Fibroblast of gingiva (primary cell): ENCODE measurements around the gene FBXO31.
A peak's percentile ranks its signal among the peaks of the same experiment; 100 is the strongest.
"Not testable (repeated sequence)": the region's sequence is repeated elsewhere in the genome, so short reads cannot be mapped to it uniquely, and the experiment has no call there.

Source experiments
- DNase-seq: peaks from one replicate; pipeline ENCODE4 v3.0.0-alpha.2; 2011; ENCODE audit warnings: low read depth

The FBXO31 gene

DNA sequence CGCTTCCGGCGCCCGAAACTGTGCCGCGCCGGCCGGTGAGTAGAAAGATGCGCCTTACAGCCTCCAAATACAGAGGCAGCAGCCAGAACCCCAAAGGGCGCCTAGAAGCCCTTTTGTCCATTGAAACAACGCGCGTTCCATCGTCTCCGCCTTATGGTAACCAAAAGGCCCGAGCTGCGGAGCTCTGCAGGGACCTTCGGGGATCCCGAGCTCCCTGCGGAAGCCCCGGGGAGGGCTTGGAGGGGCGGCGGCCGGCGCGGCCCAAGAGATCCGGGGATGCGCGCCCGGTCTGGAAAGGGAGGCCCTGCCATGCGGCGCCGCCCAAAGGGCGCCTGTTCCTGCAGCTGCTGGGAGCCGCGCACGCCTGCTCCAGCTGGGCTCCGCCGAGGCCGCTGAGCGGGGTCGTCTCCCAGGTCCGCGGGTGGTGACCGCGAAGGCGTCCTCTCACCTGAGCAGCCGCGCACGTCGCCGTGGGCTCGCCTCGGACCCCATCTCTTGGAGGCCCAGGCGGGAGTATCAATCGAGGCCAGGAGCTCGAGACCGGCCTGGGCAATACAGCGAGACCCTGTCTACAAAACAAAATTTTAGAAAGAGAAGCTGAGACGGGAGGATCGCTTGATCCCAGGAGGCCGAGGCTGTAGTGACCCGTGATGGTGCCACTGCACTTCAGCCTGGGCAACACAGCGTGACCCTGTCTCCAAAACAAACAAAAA, 742 bp upstream of the FBXO31 start:
- no peak for DNase-seq

- no peak for DNase-seq
These were observed 1.4 kb downstream of the FBXO31 start for GRCh38 chr16:87382023-87382785.

- peak; percentile 22 for DNase-seq
These were observed 2.7 kb downstream of the FBXO31 start for GRCh38 chr16:87380881-87381280.

- DNase-seq: no peak
These were observed 3.2 kb downstream of the FBXO31 start for GRCh38 chr16:87380403-87380802.

DNA sequence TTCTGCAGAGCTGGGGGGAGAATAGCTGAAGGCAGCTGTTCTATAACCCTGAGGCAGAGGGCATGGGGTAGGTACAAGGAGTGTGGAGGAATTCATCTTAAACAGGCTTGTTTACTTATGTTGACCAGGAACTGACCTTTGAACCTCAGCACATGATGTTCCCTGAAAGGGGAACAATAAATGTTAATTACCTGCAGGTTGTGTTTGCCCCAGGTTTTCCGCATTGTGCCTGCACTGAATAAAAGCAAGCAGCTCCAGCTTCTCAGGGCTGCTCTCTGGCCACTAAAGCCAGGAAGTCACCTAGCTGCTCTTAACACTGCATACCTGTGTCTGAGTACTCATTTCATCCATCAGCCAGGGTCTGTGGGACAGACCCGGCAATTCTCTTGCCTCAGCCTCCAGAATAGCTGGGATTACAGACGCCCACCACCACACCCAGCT, 4.2 kb downstream of the FBXO31 start:
- not testable (repeated sequence) for DNase-seq

GRCh38 chr16:87376660-87377059, 6.9 kb downstream of the FBXO31 start:
- DNase-seq: no peak

GRCh38 chr16:87375426-87376135, 8.0 kb downstream of the FBXO31 start:
- DNase-seq: peak; percentile 55

DNA sequence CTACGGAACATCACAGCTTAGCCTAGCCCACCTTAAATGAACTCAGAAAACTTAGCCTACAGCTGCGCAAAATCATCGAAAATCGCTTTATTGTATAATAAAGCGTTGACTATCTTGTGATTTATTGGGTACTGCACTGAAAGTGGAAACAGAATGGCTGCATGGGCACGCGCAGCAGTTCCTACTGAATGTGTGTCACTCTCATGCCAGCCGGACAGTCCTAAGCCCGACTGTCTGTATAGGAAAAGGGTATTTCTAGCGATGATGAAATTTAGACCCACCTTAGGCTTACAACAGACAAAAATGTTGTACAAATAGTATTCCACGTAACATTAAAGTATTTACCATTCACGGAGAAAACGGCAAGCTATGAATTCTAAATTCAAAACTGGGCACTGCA, 9.3 kb downstream of the FBXO31 start:
- DNase-seq: no peak

GRCh38 chr16:87372305-87372704, 11.3 kb downstream of the FBXO31 start:
- no peak for DNase-seq

DNA sequence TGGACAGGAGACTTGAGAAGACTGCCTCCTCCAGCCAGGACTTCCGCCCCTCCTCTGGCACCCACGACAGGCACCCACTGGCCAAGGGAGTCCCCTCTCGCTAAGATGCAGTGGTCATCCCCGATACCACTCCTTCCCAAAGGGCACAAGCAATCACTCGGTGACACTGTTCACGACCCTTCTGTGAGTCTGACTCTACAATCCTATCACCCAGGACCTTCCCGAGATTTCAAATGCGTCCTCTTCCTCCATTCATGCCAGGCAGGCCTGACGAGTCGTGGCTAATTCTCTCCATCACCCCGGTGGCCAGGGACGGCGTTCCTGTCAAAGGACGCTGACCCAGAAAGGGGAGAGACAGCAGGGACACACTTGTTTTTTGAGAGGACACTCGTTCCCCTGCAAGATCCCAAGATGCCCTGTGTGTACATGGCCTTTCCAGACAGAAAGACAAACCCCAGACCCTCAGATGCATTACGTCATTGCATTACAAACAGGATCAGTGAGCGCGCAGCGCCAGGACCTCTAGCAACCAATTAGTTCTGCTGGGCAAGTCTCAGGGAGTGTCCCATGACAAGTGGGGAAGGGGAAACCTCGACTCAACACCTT, 12.2 kb downstream of the FBXO31 start:
- DNase-seq: no peak

DNA sequence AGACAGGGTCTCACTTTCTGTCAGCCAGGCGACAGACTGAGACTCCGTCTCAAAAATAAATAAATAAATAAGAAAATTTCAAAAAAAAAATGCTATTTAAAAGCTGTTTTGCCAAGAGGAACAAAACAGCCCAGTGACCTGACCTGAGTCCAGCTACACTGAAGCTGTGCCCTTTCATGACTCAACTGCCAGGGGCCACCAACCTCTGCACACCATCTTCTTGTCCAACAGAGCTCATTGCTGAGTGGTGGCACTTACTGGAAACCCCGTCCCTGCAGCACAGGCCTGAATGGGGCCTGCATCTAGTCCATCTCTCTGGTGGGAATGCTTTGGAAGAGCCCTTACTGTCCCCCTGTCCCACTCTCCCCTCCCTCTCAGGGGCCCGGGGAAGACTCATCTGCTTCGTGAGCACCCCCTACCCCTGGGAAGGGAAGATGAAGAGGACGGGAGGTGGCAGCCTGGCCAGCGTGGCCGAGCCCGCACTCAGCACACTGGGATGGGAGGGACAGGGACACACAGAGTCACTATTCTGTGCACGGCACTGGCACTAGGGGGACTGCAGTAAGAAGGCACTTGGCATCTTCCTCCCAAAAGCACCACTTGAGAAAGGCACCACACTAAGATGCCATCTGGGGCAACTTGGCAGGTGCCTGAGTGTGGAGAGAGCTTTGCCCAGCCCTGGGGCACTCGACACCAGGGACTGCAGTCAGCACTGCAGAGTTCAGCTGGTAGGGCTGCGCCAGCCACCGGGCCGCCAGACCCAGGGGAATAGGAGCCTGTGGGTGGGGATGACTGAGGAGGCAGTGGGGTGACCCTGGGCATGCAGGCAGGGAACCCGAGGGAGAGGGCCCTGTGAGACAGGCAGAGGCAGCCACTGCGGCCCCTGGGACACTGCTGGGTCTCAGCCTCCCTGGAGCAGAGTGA, 13.5 kb downstream of the FBXO31 start:
- no peak for DNase-seq

- no peak for DNase-seq
These were observed 14.3 kb downstream of the FBXO31 start for GRCh38 chr16:87369117-87369765.

- no peak for DNase-seq
These were observed 15.4 kb downstream of the FBXO31 start for GRCh38 chr16:87368029-87368770.

GRCh38 chr16:87367529-87367928, 16.0 kb downstream of the FBXO31 start:
- no peak for DNase-seq

DNA sequence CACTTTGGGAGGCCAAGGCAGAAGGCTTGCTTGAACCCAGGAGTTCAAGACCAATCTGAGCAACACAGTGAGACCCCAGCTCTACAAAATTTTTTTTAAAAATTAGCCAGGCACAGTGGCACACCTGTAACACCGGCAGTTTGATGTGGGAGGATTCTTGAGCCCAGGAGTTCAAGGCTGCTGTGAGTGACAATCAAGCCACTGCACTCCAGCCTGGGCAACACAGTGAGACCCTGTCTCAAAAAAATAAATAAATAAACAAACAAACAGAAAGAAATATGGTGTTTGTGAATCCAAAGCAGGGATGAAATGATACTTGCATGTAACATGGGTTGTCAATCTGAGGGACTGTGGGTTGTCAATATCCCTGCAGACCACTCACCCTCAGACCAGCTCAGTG, 16.6 kb downstream of the FBXO31 start:
- no peak for DNase-seq

DNA sequence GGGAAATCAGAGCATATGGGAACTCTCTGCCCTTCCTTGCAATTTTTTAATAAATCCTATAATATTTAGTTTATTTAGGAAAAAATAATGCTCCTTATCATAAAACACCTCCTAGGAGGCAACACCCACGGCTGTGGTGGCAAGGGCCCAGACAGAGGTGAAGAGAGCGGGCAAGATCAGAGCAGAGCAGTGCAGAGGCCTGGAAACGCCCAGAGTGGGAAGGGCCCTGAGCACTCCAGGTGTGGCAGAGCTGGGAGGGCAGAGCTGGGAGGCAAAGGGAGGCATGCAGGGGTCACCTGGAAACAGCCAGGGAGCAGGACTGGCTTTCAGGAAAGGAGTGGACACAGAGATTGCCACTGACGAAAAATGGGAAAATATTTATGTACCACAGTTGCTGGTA, 17.3 kb downstream of the FBXO31 start:
- no peak for DNase-seq

DNA sequence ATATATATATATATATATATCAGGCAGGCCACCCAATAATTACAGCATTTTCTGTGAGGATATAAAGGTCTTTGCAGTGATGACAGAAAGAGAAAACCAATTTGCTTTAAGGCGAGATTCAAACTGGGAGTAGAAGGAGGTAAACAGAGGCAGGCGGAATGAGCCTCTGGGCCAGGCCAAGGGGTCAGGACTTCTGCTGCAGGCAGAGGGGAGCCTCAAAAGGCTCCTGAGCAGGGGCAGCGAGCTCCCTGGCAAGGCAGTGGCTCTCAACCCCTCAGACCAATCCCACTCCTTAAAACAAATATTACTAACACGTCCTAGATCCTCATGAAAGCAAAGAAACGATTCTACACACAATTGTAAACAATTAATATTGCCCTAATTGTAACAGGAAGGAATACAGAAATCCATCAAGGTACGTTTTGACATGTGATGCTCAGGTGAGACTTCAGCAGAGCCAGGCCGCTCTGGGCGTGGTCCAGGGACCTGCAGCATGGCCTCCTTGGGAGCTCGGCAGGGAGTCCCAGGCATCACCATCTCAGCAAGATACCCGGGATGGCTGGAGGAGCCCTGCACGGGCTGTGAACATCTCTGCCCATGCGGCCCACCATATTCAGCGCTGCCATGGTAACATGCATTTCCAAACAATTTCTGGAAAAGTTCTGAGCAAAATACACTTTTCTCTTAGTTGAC, 18.4 kb downstream of the FBXO31 start:
- DNase-seq: no peak

DNA sequence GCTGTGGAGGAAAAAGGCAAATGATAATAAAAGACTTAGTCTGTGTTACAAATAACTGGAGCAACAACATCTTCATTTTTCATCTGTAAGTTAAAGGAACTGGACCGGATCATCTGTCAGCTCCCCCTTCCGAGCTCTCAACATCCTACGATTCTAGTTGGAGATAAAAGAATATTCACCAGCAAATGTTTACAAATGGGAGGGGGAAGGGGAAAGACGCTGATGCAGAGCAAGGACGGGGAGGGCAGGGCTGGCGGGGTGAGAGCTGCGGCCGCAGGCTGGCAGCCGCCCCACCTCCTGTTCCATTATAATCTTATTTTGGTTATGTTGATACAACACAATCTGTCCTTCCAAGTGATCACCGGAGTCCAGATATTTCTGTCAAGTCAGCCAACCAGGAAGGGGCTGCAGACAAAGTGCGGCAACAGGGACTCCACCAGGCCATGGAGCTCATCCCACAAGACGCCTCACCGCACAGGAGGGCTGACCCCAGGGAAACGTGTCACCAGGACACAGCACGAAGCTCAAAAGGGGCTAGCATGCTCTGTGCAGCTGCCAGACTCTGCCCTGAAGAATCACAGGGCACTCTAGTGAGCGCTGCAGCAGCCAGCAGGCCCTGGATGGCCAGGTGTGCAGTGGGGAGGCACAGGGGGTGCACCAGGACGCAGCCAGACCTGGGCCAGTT, 19.7 kb downstream of the FBXO31 start:
- peak; percentile 34 for DNase-seq
